ENCODE measurements around the gene MAPK8.

DNA sequence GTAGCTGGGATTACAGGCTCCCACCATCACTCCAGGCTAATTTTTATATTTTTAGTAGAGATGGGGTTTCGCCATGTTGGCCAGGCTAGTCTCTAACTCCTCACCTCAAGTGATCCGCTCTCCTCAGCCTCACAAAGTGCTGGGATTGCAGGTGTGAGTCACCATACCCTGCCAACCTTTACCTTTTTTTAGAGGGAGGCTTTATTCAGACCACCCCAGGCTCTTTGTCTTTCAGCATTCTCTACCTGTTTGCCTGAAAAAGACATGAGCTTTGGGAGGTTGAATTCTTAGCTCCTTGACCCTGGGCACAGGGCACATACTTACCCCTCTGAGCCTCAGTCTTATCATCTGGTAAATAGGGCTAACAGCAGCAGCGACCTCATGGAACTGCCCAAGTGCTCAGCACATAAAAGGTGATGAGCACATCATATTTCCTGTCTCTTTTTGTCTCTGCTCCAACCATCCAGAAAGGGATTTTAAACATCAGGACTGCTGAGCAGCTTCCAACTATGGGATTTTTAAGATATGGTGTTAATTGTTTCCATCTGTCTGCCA, 49.0 kb upstream of the MAPK8 start:
- no peak for TF ChIP-seq CTCF (IDR thresholded peaks at IDR 0.05)
- TF ChIP-seq POLR2A (IDR thresholded peaks at IDR 0.05): no peak
- no peak for TF ChIP-seq EP300 (IDR thresholded peaks at IDR 0.05)
